NCI-H526 (cell line): ENCODE data around the gene PIGW.

Experiments used
- DNase-seq, 2 experiments: peaks; one replicate each; lab custom pipeline; 2025; lab: John Stamatoyannopoulos, UW

PIGW gene

GRCh38 chr17:36509272-36509985 lies 25.4 kb upstream of the PIGW start:
- DNase-seq, result no peak

- no peak for DNase-seq
Measured at GRCh38 chr17:36510636-36511035, 24.2 kb upstream of the PIGW start.

- no peak for DNase-seq
Measured at GRCh38 chr17:36511216-36511615, 23.6 kb upstream of the PIGW start.

GRCh38 chr17:36512641-36513040 lies 22.1 kb upstream of the PIGW start:
- no peak for DNase-seq

- no peak for DNase-seq
Measured at GRCh38 chr17:36514856-36515255, 19.9 kb upstream of the PIGW start.

- no peak for DNase-seq
Measured at GRCh38 chr17:36515837-36516236, 18.9 kb upstream of the PIGW start.

- no peak for DNase-seq
Measured at GRCh38 chr17:36523113-36523512, 11.7 kb upstream of the PIGW start.

- no peak for DNase-seq
Measured at GRCh38 chr17:36524428-36524876, 10.3 kb upstream of the PIGW start.

- DNase-seq, result no peak
Measured at GRCh38 chr17:36525113-36525512, 9.7 kb upstream of the PIGW start.

- no peak for DNase-seq
Measured at GRCh38 chr17:36525888-36526287, 8.9 kb upstream of the PIGW start.

GRCh38 chr17:36527621-36528250 lies 7.1 kb upstream of the PIGW start:
- DNase-seq, result no peak

- no peak for DNase-seq
Measured at GRCh38 chr17:36529121-36529520, 5.7 kb upstream of the PIGW start.

- no peak for DNase-seq
Measured at GRCh38 chr17:36532435-36532975, 2.3 kb upstream of the PIGW start.

- DNase-seq, result peak; percentile 72 to 89
Measured at GRCh38 chr17:36533935-36534839, 600 bp upstream of the PIGW start.

- no peak for DNase-seq
Measured at GRCh38 chr17:36535669-36536081, 888 bp downstream of the PIGW start.

GRCh38 chr17:36540696-36541095 lies 5.9 kb downstream of the PIGW start:
- DNase-seq, result no peak

- no peak for DNase-seq
Measured at GRCh38 chr17:36542755-36543154, 8.0 kb downstream of the PIGW start.

- peak in 1 of 2 experiments; percentile 18 for DNase-seq
Measured at GRCh38 chr17:36544044-36544306, 9.2 kb downstream of the PIGW start.

- peak; percentile 77 to 95 for DNase-seq
Measured at GRCh38 chr17:36544307-36545076, 9.7 kb downstream of the PIGW start, which contains the start of gene GGNBP2. Gene GGNBP2, plus strand, starts transcription at chr17:36544919. Its CDS starts 806 bp downstream, at chr17:36545725.

- no peak for DNase-seq
Measured at GRCh38 chr17:36545077-36545464, 10.3 kb downstream of the PIGW start.
